Naive thymus-derived CD4-positive, alpha-beta T cell (primary cell): Measurements from ENCODE around the gene ZBTB7C. TPM values are rescaled to one million over a fixed set of nuclear protein-coding genes. Genes with fewer than 3 reads are reported as not detected.

Source experiments
- ATAC-seq: fragments of 150-1000 bp; cut with Tn5 transposase; 2 replicates; pipeline ENCODE4 v1.10.0; 2021; ENCODE audit warnings: mild to moderate bottlenecking, moderate library complexity
- CTCF ChIA-PET: fragments of 350-600 bp; sonication (Branson Sonifier 250); formaldehyde crosslinking; loops from one replicate; lab custom pipeline; 2021; ENCODE audit warnings: antibody characterized with exemption; lab: Charles Lee
- POLR2A ChIA-PET: fragments of 350-600 bp; sonication (Branson Sonifier 250); formaldehyde crosslinking; loops from one replicate; lab custom pipeline; 2021; ENCODE audit warnings: antibody characterized with exemption, inconsistent platforms; lab: Charles Lee
- DNase-seq, 9 donors: peaks; one replicate each; pipeline versions ENCODE4 v3.0.0 to v3.0.0-alpha.2; 2020 to 2022; ENCODE audit warnings: mixed read lengths in 1 of 9
- H3K27ac ChIP-seq: one replicate; pipeline ENCODE4 v1.7.0; 2013; ENCODE audit warnings: mild to moderate bottlenecking, low read depth, low read length, moderate library complexity
- H3K27me3 ChIP-seq, 2 donors: one replicate each; pipeline ENCODE4 v1.7.0; 2013; ENCODE audit warnings: low read length in 2 of 2, mild to moderate bottlenecking in 2 of 2, moderate library complexity in 2 of 2; ENCODE audit not compliant: control insufficient read depth in 2 of 2, insufficient read depth in 2 of 2
- H3K36me3 ChIP-seq, 3 experiments: 1 replicate in 2 of 3; 2 replicates in 1 of 3; pipeline ENCODE4 v1.7.0; 2013; ENCODE audit warnings: low read length in 3 of 3, mild to moderate bottlenecking in 3 of 3, moderate library complexity in 1 of 3; ENCODE audit not compliant: insufficient read depth in 3 of 3, control insufficient read depth in 2 of 3
- H3K4me1 ChIP-seq, 2 donors: one replicate each; pipeline ENCODE4 v1.7.0; 2013; ENCODE audit warnings: low read length in 2 of 2, mild to moderate bottlenecking in 2 of 2, moderate library complexity in 1 of 2; ENCODE audit not compliant: control insufficient read depth in 2 of 2, insufficient read depth in 2 of 2
- H3K4me3 ChIP-seq: 2 replicates; pipeline ENCODE4 v1.7.0; 2013; ENCODE audit warnings: mild to moderate bottlenecking, low read length
- H3K9me3 ChIP-seq, 3 experiments: 1 replicate in 2 of 3; 2 replicates in 1 of 3; pipeline ENCODE4 v1.7.0; 2013; ENCODE audit warnings: low read length in 3 of 3; ENCODE audit not compliant: control insufficient read depth in 2 of 3
- H3K27ac Mint-ChIP-seq, 9 donors: one replicate each; pipeline ENCODE4 v1.8.0; 2020 to 2022; ENCODE audit warnings: mixed read lengths in 9 of 9, mild to moderate bottlenecking in 8 of 9, moderate library complexity in 5 of 9, inconsistent platforms in 2 of 9
- H3K27me3 Mint-ChIP-seq, 5 donors: one replicate each; pipeline ENCODE4 v1.8.0; 2021 to 2022; ENCODE audit warnings: mixed read lengths in 5 of 5, mild to moderate bottlenecking in 1 of 5
- H3K36me3 Mint-ChIP-seq, 5 donors: one replicate each; pipeline ENCODE4 v1.8.0; 2020 to 2022; ENCODE audit warnings: mixed read lengths in 5 of 5, mild to moderate bottlenecking in 3 of 5, inconsistent platforms in 1 of 5
- H3K4me1 Mint-ChIP-seq, 7 donors: one replicate each; pipeline ENCODE4 v1.8.0; 2020 to 2022; ENCODE audit warnings: mixed read lengths in 7 of 7, mild to moderate bottlenecking in 3 of 7, inconsistent platforms in 1 of 7
- H3K4me3 Mint-ChIP-seq, 10 donors: one replicate each; pipeline ENCODE4 v1.8.0; 2020 to 2022; ENCODE audit warnings: mild to moderate bottlenecking in 10 of 10, mixed read lengths in 10 of 10, moderate library complexity in 6 of 10, inconsistent platforms in 2 of 10
- H3K9me3 Mint-ChIP-seq, 11 donors: one replicate each; pipeline ENCODE4 v1.8.0; 2020 to 2022; ENCODE audit warnings: mixed read lengths in 11 of 11, mild to moderate bottlenecking in 4 of 11, inconsistent platforms in 1 of 11, moderate library complexity in 1 of 11
- intact Hi-C, 2 donors: fragments of 100-400 bp; cut with micrococcal nuclease; formaldehyde crosslinking; loops; one replicate each; pipeline ENCODE4 v1.15.1; 2023
- polyA plus RNA-seq, 2 donors: library from polyadenylated mRNA; unstranded; fragments of 300-500 nt; fragmentation: Illumina TruSeq; gene quantifications; one replicate each; pipeline ENCODE4 v1.2.3, GENCODE V29; 2021
- total RNA-seq, 6 experiments: library from RNA in 5 of 6; stranded (reverse) in 5 of 6; gene quantifications; 1 replicate in 5 of 6; 2 replicates in 1 of 6; pipeline ENCODE4 v1.2.3 and lab custom pipeline; 2021 to 2026

ZBTB7C gene
- total and polyA plus RNA-seq, 7 experiments from 2014 or later, result 0.51 TPM; not detected in 6

- ATAC-seq, result no peak
- ChIA-PET CTCF (no interaction called here), POLR2A (no interaction called here)
- H3K27ac ChIP-seq, result no peak overlapping the region
- no peaks in the 10 kb centered on the region for H3K9me3 ChIP-seq
- H3K36me3 Mint-ChIP-seq, result no peaks in the 10 kb centered on the region
- no peaks in the 10 kb centered on the region for H3K4me1 ChIP-seq
- H3K27me3 Mint-ChIP-seq, result peaks cover 8 to 22% (median 12%) of the 10 kb centered on the region in 5 donors
- intact Hi-C loops, result no loop called here
- H3K27me3 ChIP-seq, result no peaks in the 10 kb centered on the region
- no peak overlapping the region for H3K4me3 Mint-ChIP-seq
- H3K9me3 Mint-ChIP-seq, result peaks cover 0 to 3% (median 0%) of the 10 kb centered on the region in 11 donors
- no peak overlapping the region for H3K4me3 ChIP-seq
- no peak overlapping the region for H3K27ac Mint-ChIP-seq
- no peak for DNase-seq
- no peaks in the 10 kb centered on the region for H3K36me3 ChIP-seq
- H3K4me1 Mint-ChIP-seq, result no peaks in the 10 kb centered on the region
These were observed 145.0 kb downstream of the ZBTB7C start for GRCh38 chr18:48263914-48264902.

GRCh38 chr18:48263192-48263853 is 145.9 kb downstream of the ZBTB7C start:
- Mint-ChIP-seq H3K36me3 (no peaks in the 10 kb centered on the region), H3K4me1 (no peaks in the 10 kb centered on the region), H3K27ac (no peak overlapping the region), H3K4me3 (no peak overlapping the region), H3K9me3 (peaks cover 0 to 3% (median 0%) of the 10 kb centered on the region in 11 donors), H3K27me3 (peaks cover 8 to 22% (median 14%) of the 10 kb centered on the region in 5 donors)
- ATAC-seq (no peak), DNase-seq (no peak)
- POLR2A ChIA-PET, result no interaction called here
- Histone ChIP-seq H3K4me1 (no peaks in the 10 kb centered on the region), H3K4me3 (no peak overlapping the region), H3K27ac (no peak overlapping the region), H3K27me3 (no peaks in the 10 kb centered on the region), H3K9me3 (no peaks in the 10 kb centered on the region), H3K36me3 (no peaks in the 10 kb centered on the region)
- CTCF ChIA-PET, result no interaction called here
- intact Hi-C loops, result no loop called here

- Histone ChIP-seq H3K4me1 (no peaks in the 10 kb centered on the region), H3K36me3 (no peaks in the 10 kb centered on the region), H3K27me3 (no peaks in the 10 kb centered on the region), H3K27ac (no peak overlapping the region), H3K4me3 (no peak overlapping the region), H3K9me3 (no peaks in the 10 kb centered on the region)
- peaks cover 0 to 19% (median 5%) of the 10 kb centered on the region in 11 donors for H3K9me3 Mint-ChIP-seq
- H3K4me3 Mint-ChIP-seq, result no peak overlapping the region
- CTCF ChIA-PET, result no interaction called here
- H3K27me3 Mint-ChIP-seq, result peaks cover 4 to 37% (median 12%) of the 10 kb centered on the region in 5 donors
- no peak overlapping the region for H3K27ac Mint-ChIP-seq
- DNase-seq (no peak), ATAC-seq (no peak)
- no peaks in the 10 kb centered on the region for H3K36me3 Mint-ChIP-seq
- no peaks in the 10 kb centered on the region for H3K4me1 Mint-ChIP-seq
- intact Hi-C loops, result no loop called here
- POLR2A ChIA-PET, result no interaction called here
These were observed 148.9 kb downstream of the ZBTB7C start for GRCh38 chr18:48260237-48260636.

- H3K27ac ChIP-seq, result no peak overlapping the region
- ATAC-seq, result no peak
- peaks cover 0 to 5% (median 0%) of the 10 kb centered on the region in 5 donors for H3K36me3 Mint-ChIP-seq
- H3K4me3 Mint-ChIP-seq, result no peak overlapping the region
- H3K4me1 ChIP-seq, result no peaks in the 10 kb centered on the region
- no peaks in the 10 kb centered on the region for H3K4me1 Mint-ChIP-seq
- H3K27me3 ChIP-seq, result no peaks in the 10 kb centered on the region
- ChIA-PET POLR2A (no interaction called here), CTCF (no interaction called here)
- no peak overlapping the region for H3K4me3 ChIP-seq
- no peaks in the 10 kb centered on the region for H3K9me3 ChIP-seq
- no peak overlapping the region for H3K27ac Mint-ChIP-seq
- no peak for DNase-seq
- no peaks in the 10 kb centered on the region for H3K36me3 ChIP-seq
- H3K9me3 Mint-ChIP-seq, result peaks cover 3 to 28% (median 8%) of the 10 kb centered on the region in 11 donors
- intact Hi-C loops, result no loop called here
- H3K27me3 Mint-ChIP-seq, result peaks cover 20 to 48% (median 23%) of the 10 kb centered on the region in 5 donors
These were observed 152.3 kb downstream of the ZBTB7C start for GRCh38 chr18:48256848-48257247.

- POLR2A ChIA-PET, result no interaction called here
- intact Hi-C loops, result no loop called here
These were observed 155.0 kb downstream of the ZBTB7C start for GRCh38 chr18:48254077-48254602.

GRCh38 chr18:48252525-48252924 is 156.7 kb downstream of the ZBTB7C start:
- ChIA-PET POLR2A (no interaction called here), CTCF (no interaction called here)
- Histone ChIP-seq H3K27ac (no peak overlapping the region), H3K4me3 (no peak overlapping the region), H3K36me3 (no peaks in the 10 kb centered on the region), H3K4me1 (no peaks in the 10 kb centered on the region), H3K9me3 (no peaks in the 10 kb centered on the region), H3K27me3 (no peaks in the 10 kb centered on the region)
- DNase-seq, result no peak
- peaks cover 3 to 33% (median 11%) of the 10 kb centered on the region in 11 donors for H3K9me3 Mint-ChIP-seq
- H3K36me3 Mint-ChIP-seq, result peaks cover 0 to 10% (median 0%) of the 10 kb centered on the region in 5 donors
- no peaks in the 10 kb centered on the region for H3K4me1 Mint-ChIP-seq
- H3K4me3 Mint-ChIP-seq, result no peak overlapping the region
- H3K27ac Mint-ChIP-seq, result no peak overlapping the region
- intact Hi-C loops, result no loop called here
- peaks cover 26 to 47% (median 35%) of the 10 kb centered on the region in 5 donors for H3K27me3 Mint-ChIP-seq
- no peak for ATAC-seq

More at GRCh38 chr18:48254077-48254602, 155.0 kb downstream of the ZBTB7C start:
- CTCF ChIA-PET, result no interaction called here
- H3K4me3 ChIP-seq, result no peak overlapping the region
- no peaks in the 10 kb centered on the region for H3K36me3 ChIP-seq
- H3K4me1 Mint-ChIP-seq, result no peaks in the 10 kb centered on the region
- H3K27ac Mint-ChIP-seq, result no peak overlapping the region
- H3K27ac ChIP-seq, result no peak overlapping the region
- no peak for DNase-seq
- peaks cover 27 to 51% (median 33%) of the 10 kb centered on the region in 5 donors for H3K27me3 Mint-ChIP-seq
- peaks cover 0 to 5% (median 0%) of the 10 kb centered on the region in 5 donors for H3K36me3 Mint-ChIP-seq
- H3K9me3 ChIP-seq, result no peaks in the 10 kb centered on the region
- H3K4me1 ChIP-seq, result no peaks in the 10 kb centered on the region
- ATAC-seq, result no peak
- no peak overlapping the region for H3K4me3 Mint-ChIP-seq
- H3K27me3 ChIP-seq, result no peaks in the 10 kb centered on the region
- H3K9me3 Mint-ChIP-seq, result peaks cover 3 to 28% (median 8%) of the 10 kb centered on the region in 11 donors
